A673 (cell line): Measurements from ENCODE around the gene CMC1.

Source experiments
- EZH2 ChIP-seq: fragments of 200-600 bp; sonication (generic); IDR thresholded peaks from 2 replicates; pipeline ENCODE4 v1.6.1; 2017; ENCODE audit warnings: borderline replicate concordance, low read depth, mild to moderate bottlenecking, mixed read lengths, antibody characterized with exemption, low read length; ENCODE audit not compliant: poor library complexity, severe bottlenecking
- TF ChIP-seq, protein P1 (sequence below): fragments of 300-800, 200-600 bp; sonication (generic); conservative IDR thresholded peaks from 2 replicates; pipeline ENCODE4 v1.5.1; 2017; ENCODE audit warnings: low read depth, mild to moderate bottlenecking, antibody characterized with exemption, low read length, moderate library complexity, mixed read lengths

GRCh38 chr3:28315711-28316110 lies 74.3 kb downstream of the CMC1 start:
- no peak for TF ChIP-seq EZH2
- TF ChIP-seq, protein P1, sequence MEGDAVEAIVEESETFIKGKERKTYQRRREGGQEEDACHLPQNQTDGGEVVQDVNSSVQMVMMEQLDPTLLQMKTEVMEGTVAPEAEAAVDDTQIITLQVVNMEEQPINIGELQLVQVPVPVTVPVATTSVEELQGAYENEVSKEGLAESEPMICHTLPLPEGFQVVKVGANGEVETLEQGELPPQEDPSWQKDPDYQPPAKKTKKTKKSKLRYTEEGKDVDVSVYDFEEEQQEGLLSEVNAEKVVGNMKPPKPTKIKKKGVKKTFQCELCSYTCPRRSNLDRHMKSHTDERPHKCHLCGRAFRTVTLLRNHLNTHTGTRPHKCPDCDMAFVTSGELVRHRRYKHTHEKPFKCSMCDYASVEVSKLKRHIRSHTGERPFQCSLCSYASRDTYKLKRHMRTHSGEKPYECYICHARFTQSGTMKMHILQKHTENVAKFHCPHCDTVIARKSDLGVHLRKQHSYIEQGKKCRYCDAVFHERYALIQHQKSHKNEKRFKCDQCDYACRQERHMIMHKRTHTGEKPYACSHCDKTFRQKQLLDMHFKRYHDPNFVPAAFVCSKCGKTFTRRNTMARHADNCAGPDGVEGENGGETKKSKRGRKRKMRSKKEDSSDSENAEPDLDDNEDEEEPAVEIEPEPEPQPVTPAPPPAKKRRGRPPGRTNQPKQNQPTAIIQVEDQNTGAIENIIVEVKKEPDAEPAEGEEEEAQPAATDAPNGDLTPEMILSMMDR: no peak
